HepG2 (cell line): ENCODE measurements around the gene CFAP100. TPM values are rescaled to one million over a fixed set of nuclear protein-coding genes. Genes with fewer than 3 reads are reported as not detected.
A peak's percentile ranks its signal among the peaks of the same experiment; 100 is the strongest.

Experiments used
- GATAD1 ChIP-seq: IDR thresholded peaks from 2 replicates; pipeline ENCODE4 v1.6.1; 2016; ENCODE audit warnings: missing genetic modification reagents, missing compliant biosample characterization
- GMEB2 ChIP-seq: IDR thresholded peaks from 2 replicates; pipeline ENCODE4 v1.6.1; 2016; ENCODE audit warnings: missing biosample characterization, missing genetic modification reagents, low read depth
- HOXA7 ChIP-seq: sonication (generic); formaldehyde crosslinking; IDR thresholded peaks from 2 replicates; pipeline ENCODE4 v1.8.1; 2022; ENCODE audit warnings: mild to moderate bottlenecking, missing genetic modification reagents, moderate library complexity
- MAZ ChIP-seq, 2 experiments: sonication (generic) in 1 of 2; formaldehyde crosslinking in 1 of 2; IDR thresholded peaks; 2 replicates each; pipeline versions ENCODE4 v1.5.0 to v1.6.1; 2012 to 2020; ENCODE audit warnings: low read depth in 2 of 2, mild to moderate bottlenecking in 2 of 2, borderline replicate concordance in 1 of 2, improper control_type of control experiment in 1 of 2, low read length in 1 of 2, missing genetic modification reagents in 1 of 2, moderate library complexity in 1 of 2
- NR2F1 ChIP-seq, 2 experiments: fragments of 450-650 bp in 1 of 2; formaldehyde crosslinking in 1 of 2; IDR thresholded peaks; 2 replicates each; pipeline versions ENCODE4 v1.5.0 to v1.6.1; 2016 to 2020; ENCODE audit warnings: mild to moderate bottlenecking in 1 of 2, missing compliant biosample characterization in 1 of 2, missing genetic modification reagents in 1 of 2, moderate library complexity in 1 of 2
- REPIN1 ChIP-seq: sonication (generic); formaldehyde crosslinking; IDR thresholded peaks from 2 replicates; pipeline ENCODE4 v1.8.0; 2022; ENCODE audit warnings: missing genetic modification reagents, low read depth, mild to moderate bottlenecking, borderline replicate concordance
- STAG1 ChIP-seq: sonication (generic); formaldehyde crosslinking; IDR thresholded peaks from 2 replicates; pipeline ENCODE4 v1.4.0; 2020; ENCODE audit warnings: missing genetic modification reagents
- TBX3 ChIP-seq: fragments of 450-650 bp; IDR thresholded peaks from 2 replicates; pipeline ENCODE4 v1.6.1; 2017; ENCODE audit warnings: antibody characterized with exemption, mild to moderate bottlenecking, inconsistent platforms, borderline replicate concordance
- XBP1 ChIP-seq: sonication (generic); formaldehyde crosslinking; IDR thresholded peaks from 2 replicates; pipeline ENCODE4 v1.5.0; 2020; ENCODE audit warnings: missing genetic modification reagents
- ZBTB2 ChIP-seq: sonication (generic); formaldehyde crosslinking; IDR thresholded peaks from 2 replicates; pipeline ENCODE4 v1.8.0; 2022; ENCODE audit warnings: low read depth, missing genetic modification reagents
- ZBTB25 ChIP-seq: IDR thresholded peaks from 2 replicates; pipeline ENCODE4 v1.6.1; 2018; ENCODE audit warnings: missing genetic modification reagents
- ZFP62 ChIP-seq: sonication (generic); formaldehyde crosslinking; IDR thresholded peaks from 2 replicates; pipeline ENCODE4 v1.4.0; 2020; ENCODE audit warnings: missing genetic modification reagents
- ZFY ChIP-seq: sonication (generic); formaldehyde crosslinking; IDR thresholded peaks from 2 replicates; pipeline ENCODE4 v1.4.0; 2020; ENCODE audit warnings: missing genetic modification reagents
- ZKSCAN8 ChIP-seq: IDR thresholded peaks from 2 replicates; pipeline ENCODE4 v1.6.1; 2016; ENCODE audit warnings: borderline replicate concordance, missing genetic modification reagents, missing compliant biosample characterization
- ZNF225 ChIP-seq: sonication (generic); formaldehyde crosslinking; IDR thresholded peaks from 2 replicates; pipeline ENCODE4 v1.4.0; 2020; ENCODE audit warnings: mild to moderate bottlenecking, missing genetic modification reagents
- ZNF260 ChIP-seq: sonication (generic); formaldehyde crosslinking; IDR thresholded peaks from 2 replicates; pipeline ENCODE4 v1.4.0; 2020; ENCODE audit warnings: missing genetic modification reagents, low read depth, mild to moderate bottlenecking, borderline replicate concordance
- ZNF451 ChIP-seq: sonication (generic); formaldehyde crosslinking; IDR thresholded peaks from 2 replicates; pipeline ENCODE4 v1.5.0; 2020; ENCODE audit warnings: mild to moderate bottlenecking, missing genetic modification reagents
- ZNF510 ChIP-seq: sonication (generic); formaldehyde crosslinking; IDR thresholded peaks from 2 replicates; pipeline ENCODE4 v1.4.0; 2020; ENCODE audit warnings: low read depth, mild to moderate bottlenecking, missing genetic modification reagents
- ZNF574 ChIP-seq: sonication (generic); formaldehyde crosslinking; IDR thresholded peaks from 2 replicates; pipeline ENCODE4 v1.4.0; 2020; ENCODE audit warnings: missing genetic modification reagents
- polyA plus RNA-seq, 8 experiments: library from polyadenylated mRNA; depleted of rRNA in 3 of 8; stranded (reverse) in 7 of 8; unstranded in 1 of 8; fragments of >200 nt; fragmentation: Illumina TruSeq in 4 of 8; extraction: Trizol in 4 of 8; gene quantifications; 2 replicates each; pipeline versions ENCODE4 v1.2.1 to v1.2.3, GENCODE V29; 2011 to 2016; ENCODE audit warnings: low read depth in 4 of 8, missing spikeins in 1 of 8, mixed read lengths in 1 of 8; ENCODE audit not compliant: insufficient read depth in 1 of 8
- total RNA-seq, 5 experiments: library from RNA; depleted of rRNA; stranded (reverse); fragments of >200 nt; fragmentation: Illumina TruSeq; extraction: Trizol; gene quantifications; 2 replicates each; pipeline ENCODE4 v1.2.3, GENCODE V29; 2016; ENCODE audit warnings: low read depth in 1 of 5
- TF ChIP-seq, protein P1 (sequence below): sonication (generic); formaldehyde crosslinking; IDR thresholded peaks from 2 replicates; pipeline ENCODE4 v1.5.1; 2020; ENCODE audit warnings: missing genetic modification reagents, mild to moderate bottlenecking, borderline replicate concordance

Gene CFAP100
- total and polyA plus RNA-seq, 2 of the 13 experiments (the other 11 are each of a cell fraction or from before 2014, with no cell fraction given) = 0.32 TPM; not detected in 1

DNA sequence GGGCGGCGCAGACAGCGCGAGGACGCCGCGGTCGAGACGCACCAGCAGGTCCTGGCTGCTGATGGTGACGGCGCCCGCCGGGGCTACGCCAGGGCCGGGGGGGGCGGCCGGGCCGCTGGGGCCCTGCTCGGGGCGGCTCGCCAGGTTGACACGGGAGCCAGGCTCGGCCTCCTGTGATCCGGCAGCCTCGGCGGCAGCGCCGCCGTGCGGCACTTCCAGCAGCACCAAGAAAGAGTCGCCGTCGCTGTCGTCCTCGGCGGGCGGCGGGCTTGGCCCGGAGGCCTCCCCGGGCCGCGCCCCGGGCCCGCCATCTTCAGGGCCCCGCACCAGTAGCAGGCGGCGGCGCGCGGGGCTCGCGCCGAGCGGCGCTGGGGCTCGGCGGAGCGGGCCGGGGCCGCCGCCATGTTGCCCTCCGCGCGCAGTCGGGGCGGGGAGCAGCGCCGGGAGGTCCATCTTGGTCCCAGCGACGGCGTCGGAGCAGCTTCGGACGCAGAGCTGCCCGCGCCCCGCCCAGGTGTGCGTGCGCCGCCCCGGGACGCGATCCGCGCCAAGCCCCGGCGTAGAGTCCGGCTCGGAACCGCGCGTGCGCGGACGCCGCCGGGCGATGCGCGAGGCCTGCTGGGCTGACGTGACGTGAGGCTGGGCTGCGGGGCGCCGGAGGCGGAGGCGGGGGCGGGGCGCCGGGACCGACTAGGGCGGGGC lies 80.9 kb downstream of the CFAP100 start, which contains the start of gene ZXDC (continued):
- no peak for TF ChIP-seq XBP1 (CRISPR knock-in tag)
- TF ChIP-seq REPIN1 (CRISPR knock-in tag) = no peak
- peak; percentile 37; the same call in 1 of the 2 replicates for TF ChIP-seq GATAD1 (CRISPR knock-in tag)
- peak; percentile 71 for TF ChIP-seq ZNF574
- TF ChIP-seq ZNF510 (CRISPR knock-in tag) = no peak; the same call in 1 of the 2 replicates
- peak; percentile 33 for TF ChIP-seq STAG1 (CRISPR knock-in tag)
- TF ChIP-seq ZBTB25 (CRISPR knock-in tag) = no peak
- TF ChIP-seq, protein P1, sequence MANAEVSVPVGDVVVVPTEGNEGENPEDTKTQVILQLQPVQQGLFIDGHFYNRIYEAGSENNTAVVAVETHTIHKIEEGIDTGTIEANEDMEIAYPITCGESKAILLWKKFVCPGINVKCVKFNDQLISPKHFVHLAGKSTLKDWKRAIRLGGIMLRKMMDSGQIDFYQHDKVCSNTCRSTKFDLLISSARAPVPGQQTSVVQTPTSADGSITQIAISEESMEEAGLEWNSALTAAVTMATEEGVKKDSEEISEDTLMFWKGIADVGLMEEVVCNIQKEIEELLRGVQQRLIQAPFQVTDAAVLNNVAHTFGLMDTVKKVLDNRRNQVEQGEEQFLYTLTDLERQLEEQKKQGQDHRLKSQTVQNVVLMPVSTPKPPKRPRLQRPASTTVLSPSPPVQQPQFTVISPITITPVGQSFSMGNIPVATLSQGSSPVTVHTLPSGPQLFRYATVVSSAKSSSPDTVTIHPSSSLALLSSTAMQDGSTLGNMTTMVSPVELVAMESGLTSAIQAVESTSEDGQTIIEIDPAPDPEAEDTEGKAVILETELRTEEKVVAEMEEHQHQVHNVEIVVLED (CRISPR knock-in tag) = peak; percentile 85
- TF ChIP-seq MAZ (IDR thresholded peaks at IDR 0.05; ENCODE audit: borderline replicate concordance, low read depth, low read length) = no peak
- TF ChIP-seq MAZ (CRISPR knock-in tag; IDR thresholded peaks at IDR 0.05; ENCODE audit: low read depth) = peak; percentile 86
- no peak for TF ChIP-seq HOXA7
- TF ChIP-seq ZNF451 (CRISPR knock-in tag) = 0 out of 2 replicates have a peak, but pooled peaks have one; percentile 52
- TF ChIP-seq ZFY (CRISPR knock-in tag) = peak; percentile 80
- no peak for TF ChIP-seq ZNF225 (CRISPR knock-in tag)
- TF ChIP-seq ZNF260 (CRISPR knock-in tag) = no peak
- TF ChIP-seq TBX3 = no peak
- TF ChIP-seq NR2F1 (CRISPR knock-in tag; IDR thresholded peaks at IDR 0.05) = no peak
- no peak for TF ChIP-seq ZKSCAN8 (CRISPR knock-in tag)
- peak; percentile 57; the same call in 1 of the 2 replicates for TF ChIP-seq GMEB2 (CRISPR knock-in tag)
- no peak for TF ChIP-seq ZFP62
- peak; percentile 95 for TF ChIP-seq ZBTB2
